NOMO-1 (cell line): ENCODE measurements around the gene MRO.
"Not testable (repeated sequence)": the region's sequence is repeated elsewhere in the genome, so short reads cannot be mapped to it uniquely, and the experiment has no call there.

Source experiments
- DNase-seq, 2 experiments: peaks; one replicate each; lab custom pipeline; 2025; ENCODE audit not compliant: unreplicated experiment in 2 of 2; lab: John Stamatoyannopoulos, UW

Gene MRO

DNA sequence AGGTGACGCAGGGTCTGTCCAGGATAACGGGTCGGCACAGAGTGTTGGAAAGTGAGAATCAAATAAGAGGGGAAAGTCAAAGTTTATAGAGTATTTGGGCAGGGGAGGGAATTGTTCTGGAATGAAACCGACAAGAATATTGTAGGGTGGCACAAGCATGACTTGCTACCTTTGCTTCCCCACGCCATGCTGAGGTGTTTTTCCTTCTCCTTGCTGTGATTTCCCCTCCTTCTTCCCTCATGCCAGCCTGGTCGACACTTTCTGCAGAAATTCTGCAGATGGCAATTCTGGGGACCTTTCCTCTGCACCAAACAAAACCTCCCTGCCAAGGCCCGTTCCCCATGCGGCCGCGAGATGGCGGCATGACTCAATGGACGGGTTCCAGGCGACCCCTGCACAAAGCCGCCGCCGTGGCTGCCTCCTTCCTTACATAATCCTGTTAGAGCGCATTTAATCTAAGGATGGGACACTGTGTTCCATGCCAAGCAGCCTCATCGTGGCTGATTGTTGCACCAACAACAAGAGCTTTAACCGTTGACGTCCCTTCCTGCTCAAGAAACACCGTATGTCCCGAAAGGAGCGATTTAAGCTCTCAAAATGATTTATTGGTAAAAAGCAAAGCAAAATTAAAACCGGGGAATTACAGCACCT lies at the start of gene MRO:
TSS of gene MRO (minus strand) at position 289 of the 651 bp plus-strand sequence. CDS start 10,616 bp downstream, outside the sequence.
- DNase-seq, result peak; percentile 80

DNA sequence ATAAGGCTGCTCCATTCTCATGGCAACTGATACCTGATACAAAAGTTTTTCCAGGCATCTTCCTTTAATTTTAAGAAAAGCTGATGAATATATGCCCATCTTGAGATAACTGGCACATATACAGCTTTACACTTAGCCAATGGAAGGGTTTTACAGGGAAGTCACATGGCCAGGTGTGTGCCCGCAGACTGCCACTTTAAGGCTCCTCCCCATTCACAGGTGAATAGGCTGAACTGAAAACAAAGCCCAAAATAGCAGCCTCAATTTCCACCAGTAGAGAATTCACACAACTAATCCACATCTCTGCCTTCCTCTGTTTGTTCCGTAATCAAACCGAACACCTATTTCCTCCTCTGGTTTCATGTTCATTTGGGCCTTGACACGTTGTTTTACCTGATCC lies 49.3 kb upstream of the MRO start:
- DNase-seq, result no peak

DNA sequence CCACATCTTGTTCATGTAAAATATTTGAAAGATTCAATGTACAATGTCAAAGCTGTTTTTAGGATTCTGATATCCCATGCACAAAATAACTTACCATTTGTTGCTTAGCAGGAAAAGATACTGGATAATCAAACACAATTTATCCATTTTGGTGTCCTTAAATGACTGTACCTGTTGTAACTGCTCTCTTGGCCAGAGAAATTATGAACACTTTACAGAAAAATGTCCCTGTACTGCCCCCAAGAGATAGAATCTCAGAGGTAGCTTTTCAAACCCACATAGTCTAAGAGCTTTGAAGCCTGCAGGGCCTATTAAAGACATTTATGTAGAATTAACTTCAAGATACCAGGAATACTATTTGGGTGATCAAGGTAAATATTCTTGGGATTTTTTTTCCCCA lies 46.9 kb upstream of the MRO start:
- DNase-seq, result peak in 1 of 2 experiments; percentile 14

DNA sequence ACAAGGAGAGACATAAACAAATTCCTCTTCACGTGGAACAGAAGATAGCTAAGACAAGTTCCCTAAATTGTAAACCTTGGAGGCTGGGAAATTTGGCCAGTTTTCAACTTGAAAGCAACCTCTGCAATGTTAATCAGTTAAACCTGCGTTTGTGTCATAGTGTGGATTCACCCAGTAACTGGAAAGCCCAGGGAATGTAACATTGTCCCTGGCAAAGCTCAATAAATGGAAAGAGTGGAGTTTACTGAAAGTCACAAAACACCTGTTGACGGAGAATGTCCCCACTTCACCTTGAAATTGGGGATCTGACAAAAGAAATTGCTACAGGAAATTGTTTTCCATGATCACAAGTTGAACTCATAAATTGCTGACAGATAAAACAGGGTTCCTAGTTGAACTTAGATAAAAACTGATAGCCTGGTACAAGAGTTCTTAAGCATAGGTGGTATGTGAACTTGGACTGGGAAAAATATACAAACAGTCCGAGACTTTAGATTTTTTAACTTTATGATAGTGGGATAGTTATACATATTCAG lies 44.1 kb upstream of the MRO start:
- DNase-seq, result no peak

DNA sequence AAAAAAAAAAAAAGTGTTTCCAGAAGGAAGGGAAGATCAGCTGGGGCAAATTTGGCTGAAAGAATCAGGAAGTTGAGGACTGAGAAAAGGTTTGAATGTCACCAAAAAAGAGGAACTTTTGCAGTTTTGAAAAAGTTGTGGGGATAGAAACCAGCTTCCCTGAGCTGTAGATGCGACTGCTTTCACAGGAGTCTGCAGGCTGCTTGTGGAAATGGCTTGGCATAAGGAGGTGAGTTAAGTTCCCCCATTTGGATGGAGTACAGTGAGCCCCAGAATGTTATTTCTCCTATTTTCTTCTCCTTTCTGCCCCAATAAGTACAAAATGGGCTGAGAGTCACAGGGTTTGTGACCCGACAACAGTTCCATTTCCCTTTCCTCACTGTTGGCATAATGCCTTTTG lies 42.6 kb upstream of the MRO start:
- DNase-seq, result peak; percentile 52 to 76

DNA sequence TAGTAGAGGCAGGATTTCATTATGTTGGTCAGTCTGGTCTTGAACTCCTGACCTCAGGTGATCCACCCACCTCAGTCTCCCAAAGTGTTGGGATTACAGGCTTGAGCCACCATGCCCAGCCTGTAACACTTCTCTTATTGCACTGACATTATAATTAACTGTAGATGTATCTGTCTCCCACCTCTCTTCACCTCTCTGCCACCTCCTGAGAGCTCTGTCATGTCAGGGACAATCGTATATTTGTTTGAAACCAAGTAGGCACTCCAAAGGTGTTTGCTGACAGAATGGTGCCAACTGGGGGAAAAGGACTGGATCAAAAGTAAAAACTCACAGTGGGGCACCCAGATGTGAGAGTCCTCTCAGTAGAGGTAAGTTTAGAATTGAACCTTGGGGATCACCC lies 41.8 kb upstream of the MRO start:
- DNase-seq, result no peak

DNA sequence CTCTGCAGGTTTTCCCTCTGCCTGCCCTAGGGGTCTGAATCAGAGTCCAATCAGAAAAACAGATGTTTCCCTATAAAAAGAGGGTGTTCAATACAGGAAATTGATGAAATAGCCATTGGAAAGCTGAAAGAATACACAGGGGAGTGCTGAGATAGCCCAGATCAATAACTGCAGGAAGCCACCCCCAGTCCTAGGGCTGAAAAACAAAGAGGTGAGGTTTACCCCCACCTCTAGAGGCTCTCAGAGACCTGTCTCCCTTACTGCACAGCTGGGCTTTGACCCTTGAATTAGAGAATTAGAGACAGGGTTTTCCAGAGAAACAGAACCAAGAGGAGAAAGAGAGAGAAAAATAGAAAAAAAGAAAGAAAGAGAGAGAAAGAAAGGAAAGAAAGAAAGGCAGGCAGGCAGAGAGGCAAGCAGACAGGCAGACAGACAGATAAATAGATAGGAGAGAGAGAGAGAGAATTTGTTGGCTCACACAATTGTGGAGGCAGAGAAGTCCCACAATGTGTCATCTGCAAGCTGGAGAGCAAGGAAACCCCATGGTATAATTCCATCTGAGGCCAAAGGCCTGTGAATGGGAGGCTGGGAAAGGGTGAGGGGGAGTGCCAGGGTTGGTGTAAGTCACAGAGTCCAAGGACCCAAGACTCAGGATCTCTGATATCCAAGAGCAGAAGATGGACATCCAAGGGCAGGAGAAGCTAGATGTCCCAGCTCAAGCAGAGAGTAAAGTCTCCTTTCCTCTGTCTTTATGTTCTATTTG lies 40.2 kb upstream of the MRO start:
- DNase-seq, result no peak

DNA sequence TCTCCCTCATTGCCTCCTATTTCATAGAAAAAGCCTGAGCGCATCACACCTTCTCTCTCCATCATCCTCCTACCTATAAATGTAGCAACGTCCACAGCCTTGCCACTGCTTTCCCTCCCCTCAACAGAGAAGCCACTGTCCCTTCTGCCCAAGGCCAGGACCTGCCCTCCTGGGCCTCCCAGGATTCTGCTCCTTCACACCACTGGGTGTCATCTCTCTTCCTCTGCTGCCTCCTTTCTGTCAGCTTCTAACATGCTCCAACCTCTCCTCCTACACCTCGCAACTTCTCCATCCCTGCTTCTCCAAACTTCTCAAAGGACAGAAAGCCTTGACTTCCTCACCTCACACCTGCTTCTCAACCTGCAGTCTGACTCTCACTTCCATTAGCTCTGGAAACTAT lies 37.9 kb upstream of the MRO start:
- DNase-seq, result no peak

DNA sequence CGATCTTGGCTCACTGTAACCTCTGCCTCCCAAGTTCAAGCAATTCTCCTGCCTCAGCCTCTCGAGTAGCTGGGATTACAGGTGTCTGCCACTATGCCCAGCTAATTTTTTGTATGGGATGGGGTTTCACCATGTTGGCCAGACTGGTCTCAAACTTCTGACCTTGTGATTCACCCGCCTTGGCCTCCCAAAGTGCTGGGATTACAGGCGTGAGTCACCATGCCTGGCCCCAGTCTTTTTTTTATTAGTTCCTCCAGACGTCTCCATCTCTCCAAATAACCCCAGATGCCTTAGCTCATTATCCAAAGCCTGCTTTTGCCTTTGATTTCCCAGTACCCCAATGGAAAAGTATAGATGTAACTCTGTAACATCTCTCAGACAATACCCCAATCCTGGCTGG lies 37.4 kb upstream of the MRO start:
- DNase-seq, result not testable (repeated sequence)

DNA sequence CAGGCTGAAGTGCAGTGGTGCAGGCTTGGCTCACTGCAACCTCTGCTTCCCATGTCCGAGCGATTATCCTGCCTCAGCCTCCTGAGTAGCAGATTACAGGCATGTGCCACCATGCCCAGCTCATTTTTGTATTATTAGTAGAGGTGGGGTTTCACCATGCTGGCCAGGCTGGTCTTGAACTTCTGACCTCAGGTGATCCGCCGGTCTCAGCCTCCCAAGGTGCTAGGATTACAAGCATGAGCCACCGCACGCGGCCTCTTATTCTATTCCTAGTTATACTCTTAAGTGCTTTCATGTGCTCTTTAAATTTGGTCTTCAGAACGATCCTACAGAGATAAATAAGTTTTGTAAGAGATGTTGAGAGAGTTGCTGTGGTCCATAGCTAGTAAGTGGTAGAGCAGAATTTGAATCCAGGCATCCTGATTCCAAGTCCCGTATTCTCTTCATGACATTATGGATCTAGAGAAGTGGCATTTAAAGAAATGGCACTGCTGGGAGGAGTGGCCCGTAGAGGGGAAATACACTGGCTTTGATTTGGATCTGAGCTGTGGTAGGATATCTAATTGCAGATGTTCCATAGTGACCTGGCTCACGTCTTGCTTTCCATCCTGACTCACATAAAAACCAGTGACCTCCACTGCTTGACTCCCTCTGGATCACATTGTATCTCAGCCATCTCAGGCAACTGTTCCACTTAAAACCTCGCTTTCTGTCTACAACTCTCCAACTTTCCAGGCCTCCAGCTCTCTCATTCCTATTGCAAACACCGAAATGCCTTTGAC lies 36.4 kb upstream of the MRO start:
- no peak for DNase-seq

DNA sequence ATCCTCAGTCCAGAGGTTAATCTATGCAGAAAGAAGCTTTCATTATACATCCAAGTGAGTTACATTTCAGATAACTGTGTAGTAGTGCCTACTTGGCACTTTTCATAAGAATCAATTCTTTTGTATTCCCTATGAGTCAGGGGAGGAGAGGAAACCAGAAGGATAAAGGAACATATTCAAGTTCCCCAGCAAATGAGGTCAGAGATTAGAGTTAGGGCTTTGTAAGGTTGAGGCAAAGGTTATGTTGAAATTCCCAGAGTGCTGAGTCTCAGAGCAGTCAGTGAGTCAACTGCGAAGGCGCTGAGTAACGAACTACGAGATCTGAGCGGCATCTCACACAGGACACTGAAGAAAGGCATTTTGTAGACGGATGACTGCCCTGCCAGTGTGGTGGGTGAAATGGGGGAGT lies 34.1 kb upstream of the MRO start:
- peak; percentile 15 to 33 for DNase-seq

DNA sequence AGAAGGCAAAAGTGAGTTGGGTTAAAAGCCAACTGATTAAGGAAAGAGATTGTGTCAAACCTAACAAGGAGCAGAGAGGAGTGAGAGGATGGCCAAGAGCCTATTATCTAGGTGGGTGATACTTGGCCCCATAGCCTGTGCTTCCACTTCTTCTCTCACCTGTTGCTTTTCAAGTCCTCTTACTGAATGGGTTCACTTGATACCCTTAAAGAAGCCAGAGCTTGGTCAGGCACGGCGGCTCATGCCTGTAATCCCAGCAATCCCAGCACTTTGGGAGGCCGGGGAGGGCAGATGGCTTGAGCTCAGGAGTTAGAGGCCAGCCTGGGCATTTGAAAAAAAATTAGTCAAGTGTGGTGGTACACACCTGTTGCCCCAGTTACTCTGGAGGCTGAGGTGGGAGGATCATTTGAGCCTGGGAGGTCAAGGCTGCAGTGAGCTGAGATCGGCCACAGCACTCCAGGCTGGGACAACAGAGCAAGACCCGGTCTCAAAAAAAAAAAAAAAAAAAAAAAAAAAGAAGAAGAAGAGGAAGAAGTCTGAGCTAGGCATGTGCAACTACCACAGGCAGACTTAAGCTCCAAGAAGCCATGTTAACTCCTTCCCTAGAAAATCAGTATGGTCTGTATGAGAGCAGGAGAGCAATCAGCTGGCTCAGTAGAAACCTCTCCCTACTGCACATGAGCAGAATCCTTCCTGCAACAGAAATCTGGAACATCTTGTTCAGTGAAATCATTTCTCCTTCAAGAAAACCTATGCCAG lies 30.7 kb upstream of the MRO start:
- DNase-seq, result no peak

DNA sequence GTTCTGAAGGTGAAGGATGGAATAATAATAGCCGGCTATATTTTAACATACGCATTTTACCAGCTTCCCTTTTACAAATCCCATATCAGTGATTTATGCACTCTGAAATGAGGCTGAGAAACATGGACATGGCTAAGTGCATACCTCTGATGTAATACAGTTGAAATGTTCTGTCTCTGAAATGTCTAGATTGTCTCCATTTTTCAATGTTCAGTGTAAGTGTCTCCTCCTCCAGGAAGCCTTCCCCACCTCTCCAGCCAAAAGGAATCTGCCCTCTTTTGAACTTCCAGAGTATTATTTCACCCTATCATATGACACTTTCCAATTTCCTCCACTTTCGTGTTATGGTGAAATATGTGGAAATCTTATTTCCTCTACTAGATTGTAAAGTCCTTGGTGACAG lies 29.6 kb upstream of the MRO start:
- no peak for DNase-seq

DNA sequence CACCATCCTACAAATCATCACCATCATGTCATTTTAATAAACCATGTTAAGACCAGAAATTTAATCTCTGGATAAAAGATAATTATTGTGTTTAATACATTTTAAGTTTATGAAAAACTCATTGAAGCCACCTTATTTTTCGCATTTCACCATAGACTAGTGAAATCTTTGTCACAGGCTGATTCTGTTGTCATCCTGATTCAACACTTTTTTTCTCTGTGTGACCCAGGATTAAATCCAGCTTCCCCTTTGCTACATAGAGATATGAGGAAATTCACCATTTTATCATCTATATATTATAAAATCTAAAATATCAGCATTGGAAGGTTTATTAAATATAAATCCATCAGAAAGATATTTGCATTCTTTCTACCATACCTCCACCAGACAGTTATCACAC lies 29.2 kb upstream of the MRO start:
- DNase-seq, result no peak

DNA sequence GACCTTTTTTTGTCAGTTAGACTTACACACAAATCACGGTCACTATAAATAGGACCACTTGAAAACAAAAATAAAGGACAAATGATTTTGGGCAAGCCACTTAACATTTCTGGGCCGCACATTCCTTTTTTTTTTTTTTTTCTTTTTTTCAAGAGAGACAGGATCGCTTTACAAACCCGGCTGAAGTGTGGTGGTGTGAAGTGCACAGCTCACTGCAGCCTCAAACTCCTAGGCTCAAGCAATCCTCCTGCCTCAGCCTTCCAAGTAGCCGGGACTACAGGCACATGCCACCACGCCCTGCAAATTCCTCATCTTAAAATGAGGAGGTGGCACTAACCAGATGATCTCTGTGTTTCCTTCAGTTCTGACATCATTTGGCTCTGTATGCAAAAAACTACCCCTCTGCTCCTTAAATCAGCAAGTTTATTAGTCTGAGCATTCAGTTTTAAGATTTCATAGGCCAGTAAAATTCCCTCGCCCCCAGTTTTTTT lies 28.3 kb upstream of the MRO start:
- DNase-seq, result no peak

DNA sequence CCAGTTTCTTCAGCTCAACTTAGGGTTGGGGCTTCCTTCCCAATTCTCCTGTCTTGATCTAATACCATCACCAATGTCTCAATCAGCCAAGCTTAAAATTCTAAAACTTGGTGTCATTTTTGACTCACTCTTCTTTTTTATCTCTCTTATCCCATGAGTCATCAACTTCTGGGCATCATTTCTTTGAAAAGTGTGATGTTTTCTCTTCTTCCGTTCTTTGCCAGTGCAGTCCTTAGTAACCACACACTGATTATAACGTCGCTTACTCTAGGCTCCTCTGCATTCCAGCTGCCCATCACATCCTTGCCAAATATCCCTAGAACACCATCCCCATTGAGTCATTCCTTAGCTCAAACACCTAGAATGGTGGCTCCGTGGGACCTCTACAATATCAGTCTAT lies 27.4 kb upstream of the MRO start:
- DNase-seq, result no peak

DNA sequence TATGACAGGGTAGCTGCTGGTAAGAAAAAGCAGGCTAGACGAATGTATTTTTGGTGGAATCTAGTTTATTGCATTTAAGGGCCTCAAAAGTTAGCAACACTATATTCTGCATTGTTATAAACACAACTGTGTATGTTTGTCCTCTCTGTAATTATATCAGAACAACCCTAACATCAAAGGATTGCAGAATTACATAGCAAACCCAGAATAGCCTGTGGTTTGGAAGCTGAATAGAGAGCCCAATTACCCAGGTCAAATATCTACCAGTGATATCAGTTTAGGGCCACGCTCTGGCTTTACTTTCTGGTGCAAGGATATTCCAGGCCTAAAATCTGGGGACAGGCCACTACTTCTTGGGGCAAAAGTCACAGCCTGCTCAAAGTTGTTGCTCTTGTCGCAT lies 25.1 kb upstream of the MRO start:
- DNase-seq, result no peak

DNA sequence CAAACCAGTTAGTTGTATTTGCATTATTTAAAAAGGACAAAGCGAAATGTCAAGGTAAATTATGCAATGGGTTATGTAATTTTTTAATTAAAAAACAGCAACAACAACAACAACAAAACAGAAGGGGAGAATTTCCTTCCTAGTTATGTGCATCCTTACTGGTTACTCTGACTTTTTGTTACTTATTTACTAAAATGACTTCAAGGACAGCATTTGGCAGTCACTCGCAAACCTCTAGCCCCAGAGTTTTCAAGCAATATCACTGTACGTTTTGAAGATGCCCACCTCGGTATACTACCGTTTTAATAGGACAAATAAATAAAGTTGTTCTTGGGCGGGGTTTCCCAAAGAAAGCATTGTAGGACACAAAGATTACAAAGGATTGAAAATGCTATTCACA lies 24.7 kb upstream of the MRO start:
- DNase-seq, result no peak

DNA sequence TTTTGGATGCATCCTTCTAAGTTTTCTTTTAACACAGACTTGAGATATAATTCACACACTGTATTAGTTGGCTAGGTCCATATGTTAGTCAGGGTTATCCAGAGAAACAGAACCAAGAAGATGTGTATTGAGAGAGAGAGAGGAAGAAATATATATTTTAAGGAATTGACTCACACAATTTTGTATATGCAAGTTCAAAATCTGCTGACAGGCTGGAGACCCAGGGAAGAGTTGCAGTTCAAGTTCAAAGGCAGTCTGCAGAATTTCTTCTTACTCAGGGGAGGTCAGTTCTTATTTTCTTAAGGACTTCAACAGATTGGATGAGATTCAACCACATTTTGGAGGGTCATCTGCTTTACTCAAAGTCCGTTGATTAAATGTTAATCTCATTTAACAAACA lies 23.0 kb upstream of the MRO start:
- DNase-seq, result no peak

DNA sequence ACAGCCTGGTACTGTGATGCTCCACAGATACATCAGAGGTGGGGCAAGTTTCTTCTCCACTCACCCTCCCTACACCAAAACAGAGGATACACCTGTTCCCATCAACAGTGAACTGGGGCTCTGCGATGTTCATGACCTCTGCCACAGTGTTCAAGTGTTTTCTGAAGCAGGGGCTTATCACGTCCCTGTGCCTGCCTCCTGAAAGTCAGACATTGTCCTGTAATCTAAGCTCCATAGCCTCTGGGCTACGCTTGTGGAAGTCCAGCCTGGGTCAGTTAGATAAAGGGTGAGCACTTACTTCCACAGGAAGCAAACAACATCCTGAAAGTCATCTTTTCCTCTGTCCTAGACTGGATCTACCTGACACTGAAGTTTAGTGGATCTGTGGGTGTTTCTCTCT lies 20.2 kb upstream of the MRO start:
- no peak for DNase-seq

DNA sequence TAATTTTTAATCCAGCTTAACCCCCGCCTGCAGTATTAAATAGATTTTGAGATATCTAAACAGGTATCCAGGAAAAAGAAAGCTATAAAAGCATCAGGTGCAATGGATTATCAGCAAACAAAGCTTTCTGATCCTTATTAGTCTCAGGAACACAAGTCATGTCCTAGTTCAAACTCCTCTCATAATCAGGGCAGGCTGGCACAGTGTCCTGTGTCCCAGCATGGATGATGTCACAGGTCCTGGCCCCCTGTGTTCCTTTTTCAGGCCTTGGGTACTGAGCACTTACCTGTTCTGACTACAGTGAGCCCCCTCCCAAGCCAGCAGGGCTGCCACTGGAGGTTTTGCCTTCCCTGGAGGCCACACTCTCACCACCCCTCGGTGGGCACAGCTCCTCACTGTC lies 19.5 kb upstream of the MRO start:
- DNase-seq, result no peak
